GM19238 (cell line): ENCODE results near the gene NYAP2.

Experiments used
- DNase-seq: peaks from one replicate; pipeline ENCODE4 v3.0.0; 2011; ENCODE audit warnings: low spot score; ENCODE audit not compliant: insufficient read length

Gene NYAP2

DNA sequence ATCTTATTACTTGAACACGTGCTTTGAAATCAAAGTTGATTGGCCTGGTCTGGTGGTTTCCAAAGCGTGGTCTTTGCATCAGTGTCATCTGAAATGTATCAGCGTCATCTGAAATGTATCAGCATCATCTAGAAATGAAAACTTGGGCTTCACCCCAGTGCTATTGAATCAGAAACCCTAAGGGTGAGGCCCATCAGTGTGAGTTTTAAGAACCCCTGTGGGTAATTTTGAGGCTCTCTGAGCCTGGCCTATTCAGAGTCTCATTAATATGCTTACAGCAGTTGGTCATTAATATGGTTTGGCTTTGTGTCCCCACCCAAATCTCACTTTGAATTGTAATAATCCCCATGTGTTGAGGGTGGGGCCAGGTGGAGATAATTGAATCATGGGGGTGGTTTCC lies 85.2 kb downstream of the NYAP2 start:
- no peak for DNase-seq

DNA sequence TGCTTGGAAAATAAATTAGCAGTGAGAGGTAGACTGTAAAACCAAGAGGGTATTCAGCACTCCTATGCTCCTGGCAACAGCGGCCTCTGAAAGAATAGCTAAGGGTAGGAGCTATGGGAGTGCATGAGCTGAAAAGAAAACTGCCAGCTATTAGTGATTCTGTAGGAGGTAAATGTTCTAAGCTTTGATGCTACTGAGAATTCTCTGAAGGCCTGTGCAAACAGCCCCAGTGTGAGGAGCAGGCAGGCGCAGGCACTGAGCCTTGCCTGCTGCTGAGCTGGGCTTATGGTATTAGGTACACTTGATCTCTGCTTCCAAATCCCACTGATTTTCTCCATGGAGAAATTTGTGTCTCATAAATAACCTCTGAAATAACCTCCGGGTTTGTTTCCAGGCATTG lies 86.7 kb downstream of the NYAP2 start:
- DNase-seq: no peak

DNA sequence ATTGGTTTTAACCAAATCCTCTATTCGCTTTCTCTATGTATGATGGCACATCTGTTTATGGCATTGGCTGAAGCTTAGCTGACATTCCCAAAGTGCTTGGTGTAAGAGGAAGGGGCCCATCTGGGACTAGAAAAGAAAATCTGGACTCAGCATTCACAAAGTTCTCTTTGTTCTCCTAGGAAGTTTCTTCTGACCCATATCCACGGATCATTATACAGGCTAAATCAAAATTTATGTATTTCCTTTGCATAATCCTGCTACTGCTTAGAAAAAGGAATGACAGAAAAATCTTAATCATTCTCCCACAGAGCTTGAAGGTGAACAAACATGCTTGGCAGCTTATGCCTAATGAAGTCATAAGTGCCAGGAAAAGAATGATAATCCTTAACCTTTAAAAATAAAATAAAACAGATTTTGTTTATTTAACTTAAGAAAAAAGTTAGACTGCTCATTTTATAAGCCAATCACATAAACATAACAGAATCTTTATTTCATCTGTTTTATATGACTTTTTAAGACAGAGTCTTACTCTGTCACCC lies 88.4 kb downstream of the NYAP2 start:
- DNase-seq: no peak

GRCh38 chr2:225488743-225489142 lies 89.2 kb downstream of the NYAP2 start:
- no peak for DNase-seq

- DNase-seq: no peak
These were observed 94.0 kb downstream of the NYAP2 start for GRCh38 chr2:225493420-225494099.

DNA sequence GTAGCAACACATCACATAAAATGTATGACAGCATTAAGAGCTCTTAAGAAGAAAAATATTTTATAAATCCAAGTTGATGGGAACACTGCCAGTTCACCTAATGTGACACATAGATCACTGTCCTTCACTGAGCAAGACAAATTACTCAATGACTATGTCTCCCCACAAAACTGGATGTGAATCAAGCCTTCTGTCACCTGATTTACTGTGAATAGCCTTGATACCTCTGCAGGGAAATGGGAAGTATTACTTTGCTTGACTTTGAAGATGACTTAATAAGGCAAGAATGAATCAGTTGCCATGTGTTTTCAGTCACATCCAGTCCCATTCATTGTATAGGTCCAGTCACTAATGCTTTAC lies 94.6 kb downstream of the NYAP2 start:
- DNase-seq: no peak

DNA sequence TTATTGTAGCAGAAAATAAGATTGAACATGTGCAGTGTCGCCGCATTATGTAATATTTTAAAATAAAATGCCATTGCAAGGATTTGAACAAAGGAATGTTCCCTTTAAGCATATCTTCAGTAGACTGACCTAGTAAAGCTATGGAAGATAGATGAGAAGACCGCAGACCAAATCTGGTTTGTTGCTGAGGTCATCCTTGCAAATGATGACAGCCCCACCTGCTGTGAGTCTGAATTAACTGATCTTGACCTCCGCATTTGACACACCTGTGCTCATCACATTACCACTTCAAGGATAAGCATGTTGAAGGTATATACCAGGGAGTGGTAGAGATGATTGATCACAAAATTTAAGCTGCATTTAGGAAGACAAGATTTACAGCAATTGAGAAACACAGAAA lies 96.2 kb downstream of the NYAP2 start:
- DNase-seq: no peak

GRCh38 chr2:225496568-225496967 lies 97.1 kb downstream of the NYAP2 start:
- no peak for DNase-seq

DNA sequence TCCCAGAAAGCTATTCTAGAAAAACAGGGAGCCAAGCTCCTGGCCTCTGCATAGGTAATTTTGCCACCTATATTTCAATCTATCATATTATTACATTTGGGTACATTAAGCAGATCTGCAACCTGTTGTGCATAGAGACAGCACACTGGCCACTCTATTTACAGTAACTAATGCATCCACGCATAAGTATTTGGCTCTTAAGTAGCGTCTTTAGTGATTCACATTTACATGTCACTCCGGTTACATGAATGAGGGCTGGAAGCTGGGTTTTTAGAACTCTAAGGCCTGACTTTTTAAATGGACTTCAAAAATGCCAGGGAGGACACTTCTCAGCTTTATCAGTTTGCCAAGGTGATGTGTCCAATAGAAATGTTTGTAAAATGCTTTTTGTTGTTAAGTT lies 97.7 kb downstream of the NYAP2 start:
- no peak for DNase-seq

- no peak for DNase-seq
These were observed 101.5 kb downstream of the NYAP2 start for GRCh38 chr2:225501022-225501421.

DNA sequence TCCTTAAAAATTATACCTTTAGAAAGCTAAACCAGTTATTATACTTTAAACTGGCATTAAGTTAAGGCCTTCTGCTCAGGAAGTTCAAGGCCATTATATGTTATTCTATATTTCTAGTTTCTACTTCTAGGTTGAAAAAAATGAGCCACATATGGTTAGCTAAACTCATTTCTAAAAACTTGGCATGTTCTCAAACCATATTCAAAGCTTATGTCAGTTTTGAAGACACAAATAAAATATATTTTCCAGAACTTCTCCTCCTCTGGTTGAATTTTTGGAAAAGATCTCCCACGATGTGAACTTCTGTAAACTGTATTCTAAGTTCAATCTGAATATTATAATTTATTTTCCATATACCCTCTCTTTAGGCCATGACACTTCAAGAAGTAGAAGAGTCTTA lies 103.5 kb downstream of the NYAP2 start:
- no peak for DNase-seq

GRCh38 chr2:225510796-225511195 lies 111.3 kb downstream of the NYAP2 start:
- DNase-seq: no peak

DNA sequence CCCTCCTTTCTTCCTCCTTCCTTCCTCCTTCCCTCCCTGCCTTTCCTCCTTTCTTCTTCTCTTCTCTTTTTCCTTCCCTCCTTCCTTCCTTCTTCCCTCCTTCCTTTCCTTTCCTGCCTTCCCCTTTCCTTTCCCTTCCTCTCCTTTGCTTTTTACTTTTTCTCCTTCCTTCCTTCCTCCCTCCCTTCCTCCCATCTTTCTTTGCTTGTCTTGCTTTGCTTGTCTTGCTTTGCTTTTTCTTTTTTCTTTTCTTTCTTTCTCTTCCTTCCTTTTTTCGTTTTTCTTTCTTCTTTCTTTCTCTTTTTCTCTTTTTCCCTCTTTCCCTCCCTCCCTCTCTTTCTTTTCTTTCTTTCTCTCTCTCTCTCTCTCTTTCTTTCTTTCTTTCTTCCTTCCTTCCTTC lies 113.0 kb downstream of the NYAP2 start:
- no peak for DNase-seq

DNA sequence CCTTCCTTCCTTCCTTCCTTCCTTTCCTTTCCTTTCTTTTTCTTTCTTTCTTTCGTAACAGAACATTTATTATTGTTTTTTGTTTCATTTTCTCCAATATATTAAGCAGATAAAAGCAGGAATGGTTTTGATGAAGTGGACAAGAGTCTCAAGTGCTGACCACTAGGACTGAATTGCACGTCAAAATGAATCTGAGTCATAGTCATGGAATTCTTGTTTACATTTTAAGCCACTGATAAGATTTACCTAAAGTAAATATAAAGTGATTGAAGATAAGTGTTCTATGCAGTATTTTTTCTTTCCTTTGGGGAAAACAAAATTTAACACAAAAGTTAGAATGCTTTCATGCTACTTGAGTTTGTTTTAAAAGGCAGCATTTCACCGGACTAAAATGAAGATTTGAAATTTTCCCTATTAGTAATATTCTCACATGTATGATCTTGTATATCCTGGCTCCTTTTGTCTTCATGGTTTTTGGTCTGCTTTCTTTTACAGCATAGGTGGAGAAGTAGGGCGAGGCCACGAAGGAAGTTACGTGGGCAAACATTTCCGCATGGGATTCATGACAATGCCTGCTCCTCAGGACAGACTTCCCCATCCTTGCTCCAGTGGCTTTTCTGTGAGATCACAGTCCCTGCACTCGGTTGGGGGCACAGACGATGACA lies 113.5 kb downstream of the NYAP2 start:
- no peak for DNase-seq

GRCh38 chr2:225515033-225515432 lies 115.5 kb downstream of the NYAP2 start:
- no peak for DNase-seq

DNA sequence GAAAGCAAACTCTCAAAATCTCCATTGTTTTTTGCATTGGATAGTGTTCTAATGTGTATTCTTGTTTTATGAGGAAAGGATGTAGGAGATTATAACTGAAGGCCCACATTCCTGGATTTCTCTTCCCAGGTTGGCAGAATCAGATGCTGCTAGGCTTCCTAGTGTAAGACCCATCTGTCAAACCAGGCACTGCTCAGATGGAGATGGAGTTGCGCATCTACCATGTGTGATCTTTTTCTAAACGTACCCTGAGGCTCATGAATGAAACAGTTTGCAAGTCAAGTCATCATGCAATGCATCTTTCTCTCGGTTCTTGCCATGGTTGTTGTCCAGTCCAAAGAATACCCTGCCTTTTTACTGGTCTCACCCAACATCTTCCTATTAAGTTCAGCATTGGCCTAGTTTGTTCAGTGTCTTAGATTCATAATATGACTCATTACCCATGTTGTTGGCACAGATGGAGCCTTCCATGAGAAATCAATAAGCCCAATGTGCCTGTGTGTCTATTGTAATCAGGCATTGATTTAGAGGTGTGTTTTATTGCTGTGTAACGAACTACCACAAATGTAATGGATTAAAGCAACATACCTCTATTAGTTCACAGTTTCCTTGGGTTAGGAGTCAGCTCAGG lies 127.4 kb downstream of the NYAP2 start:
- DNase-seq: no peak

- no peak for DNase-seq
These were observed 132.0 kb downstream of the NYAP2 start for GRCh38 chr2:225531559-225531958.

- no peak for DNase-seq
These were observed 132.6 kb downstream of the NYAP2 start for GRCh38 chr2:225532096-225532495.

- no peak for DNase-seq
These were observed 134.5 kb downstream of the NYAP2 start for GRCh38 chr2:225534037-225534436.

DNA sequence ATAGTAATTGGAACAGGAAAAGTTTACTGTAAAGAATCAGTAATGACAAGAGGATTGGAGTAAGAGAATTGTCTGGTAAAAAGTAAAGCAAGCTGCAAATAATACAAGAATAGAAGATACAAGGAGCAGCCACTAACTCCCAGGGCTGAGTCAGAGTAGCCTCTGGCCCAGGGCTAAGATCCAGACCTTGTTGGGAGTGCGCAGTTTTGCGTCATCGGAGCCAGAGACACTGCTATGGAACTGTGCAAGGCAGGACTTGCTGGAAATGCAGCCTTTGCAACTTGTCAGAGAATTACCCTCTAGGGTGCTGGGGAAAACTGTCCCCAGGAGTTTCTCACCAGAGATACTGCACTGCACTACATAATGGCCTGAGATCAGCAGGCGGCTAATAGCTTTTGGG lies 135.2 kb downstream of the NYAP2 start:
- no peak for DNase-seq

DNA sequence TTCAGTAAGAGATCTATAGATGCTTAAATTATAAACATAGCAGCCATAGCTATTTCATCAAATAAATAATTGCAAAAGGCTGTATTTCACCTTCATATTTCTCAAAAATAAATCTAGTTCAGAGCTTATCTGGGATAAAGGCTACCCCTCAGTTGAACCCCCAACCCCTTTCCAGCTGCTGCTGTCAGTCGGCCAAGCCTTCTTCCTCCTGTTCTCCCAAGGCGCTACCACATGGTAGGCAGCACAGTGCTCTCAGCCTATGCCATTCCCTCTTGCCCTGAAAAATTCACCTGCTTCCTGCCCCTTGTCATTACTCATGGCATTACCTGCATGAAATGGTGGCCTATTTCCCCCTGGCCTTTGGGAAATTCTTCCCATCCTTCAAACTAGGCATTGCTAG lies 136.5 kb downstream of the NYAP2 start:
- DNase-seq: no peak

GRCh38 chr2:225543626-225544025 lies 144.1 kb downstream of the NYAP2 start:
- no peak for DNase-seq

- no peak for DNase-seq
These were observed 157.0 kb downstream of the NYAP2 start for GRCh38 chr2:225556461-225556860.
